ELR (cell line): ENCODE measurements around the gene ATXN2L.
"Not testable (repeated sequence)": the region's sequence is repeated elsewhere in the genome, so short reads cannot be mapped to it uniquely, and the experiment has no call there.

ENCODE experiments used
- DNase-seq: peaks from one replicate; pipeline ENCODE4 v3.0.0-alpha.2; 2015; ENCODE audit warnings: low read depth

The ATXN2L gene

DNA sequence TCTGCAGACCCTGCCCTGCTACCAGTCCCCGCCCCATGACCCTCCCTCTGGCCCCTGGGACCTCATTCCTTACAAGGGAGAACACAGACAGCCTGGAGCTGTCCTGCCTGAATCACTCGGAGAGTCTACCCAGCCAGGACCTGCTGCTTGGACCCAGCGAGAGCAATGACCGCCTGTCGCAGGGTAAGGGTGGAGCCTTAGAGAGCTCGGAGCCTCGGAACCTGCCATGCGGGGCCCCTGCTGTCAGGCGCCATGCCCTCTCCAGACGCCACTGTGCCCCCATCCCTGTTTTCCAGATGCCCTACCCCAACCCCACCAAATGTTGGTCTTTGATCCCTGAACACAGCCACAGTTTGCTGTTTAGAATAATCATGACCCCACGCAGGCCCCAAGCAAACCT, 46.4 kb downstream of the ATXN2L start:
- no peak for DNase-seq

DNA sequence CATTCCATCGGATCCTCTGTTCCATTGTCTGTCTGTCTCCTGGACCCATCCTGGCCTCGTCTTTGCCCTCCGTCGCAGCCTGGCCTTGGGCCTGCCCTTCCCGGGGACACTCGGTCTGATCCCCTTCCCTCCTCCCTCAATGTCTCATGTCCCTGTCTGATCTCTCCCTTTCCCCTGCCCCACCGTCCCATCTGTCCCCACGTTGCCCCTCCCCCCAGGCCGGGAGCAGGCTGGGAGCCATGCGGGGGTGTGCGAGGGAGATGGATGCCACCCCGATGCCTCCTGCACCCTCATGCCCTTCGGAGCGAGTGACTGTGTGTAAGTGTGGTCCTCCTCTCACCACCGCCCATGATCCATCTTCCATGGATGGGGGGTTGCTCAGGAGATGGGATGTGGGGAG, 50.2 kb downstream of the ATXN2L start:
- DNase-seq = no peak

DNA sequence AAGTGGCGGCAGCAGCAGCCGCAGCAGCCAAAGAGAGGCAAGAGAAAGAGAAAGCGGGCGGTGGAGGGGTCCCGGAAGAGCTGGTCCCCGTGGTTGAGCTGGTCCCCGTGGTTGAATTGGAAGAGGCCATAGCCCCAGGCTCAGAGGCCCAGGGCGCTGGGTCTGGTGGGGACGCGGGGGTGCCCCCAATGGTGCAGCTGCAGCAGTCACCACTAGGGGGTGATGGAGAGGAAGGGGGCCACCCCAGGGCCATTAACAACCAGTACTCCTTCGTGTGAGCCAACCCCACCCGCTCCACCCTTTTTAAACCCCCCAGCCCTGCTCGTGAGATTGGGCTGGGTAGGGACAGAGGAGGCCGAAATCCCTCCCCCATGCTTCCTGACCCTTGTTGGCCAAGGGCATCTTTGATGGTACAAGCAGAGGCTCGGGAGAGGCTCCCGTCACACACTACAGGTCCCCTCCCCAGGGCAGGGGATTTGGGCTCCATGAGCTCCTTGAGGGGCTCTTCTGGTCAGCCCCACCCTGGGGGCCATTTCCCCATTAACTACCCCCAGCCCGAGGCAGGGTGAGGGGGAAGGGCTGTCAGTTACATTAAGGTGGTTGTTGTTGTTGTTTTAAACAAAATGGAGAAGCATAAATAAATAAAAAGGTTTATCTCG, 50.9 kb downstream of the ATXN2L start:
- peak; percentile 33 for DNase-seq

DNA sequence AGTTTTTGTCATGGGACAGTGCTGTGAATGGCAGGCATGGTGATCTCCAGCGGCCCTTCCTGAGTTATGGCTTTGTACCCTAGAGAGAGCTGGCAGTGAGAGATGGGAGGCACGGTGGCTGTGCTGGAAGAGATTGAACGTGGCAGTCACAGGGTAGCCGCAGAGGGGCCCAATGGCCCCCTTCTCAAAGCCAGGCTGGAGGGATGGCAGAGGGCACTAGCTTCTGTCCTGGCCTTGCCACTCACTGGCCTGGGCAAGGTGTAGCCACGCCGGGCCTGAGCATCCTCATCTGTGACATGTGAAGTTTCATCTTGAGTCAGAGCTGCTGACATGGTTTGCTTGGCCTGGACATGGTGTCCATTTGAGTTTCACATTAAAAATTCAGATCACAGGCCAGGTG, 51.6 kb downstream of the ATXN2L start:
- DNase-seq = no peak

DNA sequence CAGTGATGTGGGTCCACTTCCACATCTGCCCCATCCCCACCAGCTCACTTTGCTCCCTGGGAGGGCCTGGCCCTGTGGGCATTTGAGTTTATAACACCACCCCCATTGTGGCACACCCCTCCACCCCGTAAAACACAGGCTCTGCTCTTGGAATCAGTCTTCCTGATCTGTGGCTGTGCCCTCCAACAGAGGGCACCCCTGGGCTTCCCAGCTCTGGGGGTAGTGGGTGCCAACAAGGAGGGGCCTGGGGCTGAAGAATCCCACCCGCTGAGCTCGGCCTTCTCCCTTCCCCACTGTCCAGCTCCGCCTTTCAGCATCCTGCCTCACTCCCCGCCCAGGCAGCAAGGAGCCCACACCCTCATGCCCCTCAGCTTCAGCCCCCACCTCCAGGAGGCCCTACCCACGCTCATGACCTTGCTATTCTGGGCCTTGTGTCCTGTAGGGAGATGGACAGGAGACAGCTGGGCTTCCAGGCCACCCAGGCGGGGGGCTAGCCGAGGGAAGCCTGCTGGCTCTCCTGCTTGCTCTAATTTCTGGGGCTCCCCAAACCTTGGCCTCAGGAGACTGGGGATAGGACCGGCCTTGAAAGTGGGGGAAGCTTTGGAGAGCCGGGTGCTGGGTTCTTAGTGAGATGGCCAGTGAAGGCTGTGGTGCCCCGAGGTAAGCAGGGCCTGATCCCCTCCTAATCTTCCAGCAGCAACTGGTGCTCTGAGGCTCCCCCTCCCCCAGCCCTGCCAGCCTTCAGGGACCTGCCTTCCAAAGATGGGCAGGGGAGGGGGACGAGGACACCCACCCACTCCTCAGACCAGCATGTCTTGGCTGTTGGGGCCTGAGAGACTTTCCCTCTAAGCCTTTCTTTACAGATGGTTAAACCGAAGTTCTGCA, 52.6 kb downstream of the ATXN2L start:
- no peak for DNase-seq

DNA sequence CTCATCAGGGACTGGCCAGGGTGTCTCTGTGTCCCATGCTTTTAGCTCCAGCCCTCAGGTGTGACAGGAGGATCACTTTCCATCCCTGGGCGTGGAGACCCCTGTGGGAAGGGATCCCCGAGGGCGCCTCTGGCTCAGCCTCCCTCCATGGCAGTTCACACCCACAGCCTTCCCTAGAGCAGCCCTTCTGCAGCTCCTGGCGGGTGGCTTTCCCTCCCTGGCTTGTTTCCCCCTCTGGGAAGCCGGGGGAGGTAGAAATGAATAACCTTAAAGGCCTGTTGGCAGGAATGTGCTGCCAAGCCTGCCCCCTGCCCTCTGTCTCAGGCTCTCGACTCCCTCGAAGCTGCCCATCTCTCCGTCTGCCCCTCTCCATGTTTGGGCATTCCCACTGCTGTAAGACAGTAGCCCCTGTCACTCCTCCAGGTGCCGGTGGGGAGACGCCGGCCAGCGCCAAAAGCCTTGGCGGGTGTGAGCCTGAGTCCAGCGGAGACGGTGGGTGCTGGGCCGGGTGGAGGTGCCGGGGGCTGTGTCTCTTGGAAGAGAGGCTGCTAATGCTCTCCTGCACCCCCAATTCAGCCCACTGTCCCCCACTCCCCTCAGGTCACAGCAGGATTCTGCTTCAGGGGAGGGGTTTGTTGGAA, 53.3 kb downstream of the ATXN2L start:
- DNase-seq = no peak

DNA sequence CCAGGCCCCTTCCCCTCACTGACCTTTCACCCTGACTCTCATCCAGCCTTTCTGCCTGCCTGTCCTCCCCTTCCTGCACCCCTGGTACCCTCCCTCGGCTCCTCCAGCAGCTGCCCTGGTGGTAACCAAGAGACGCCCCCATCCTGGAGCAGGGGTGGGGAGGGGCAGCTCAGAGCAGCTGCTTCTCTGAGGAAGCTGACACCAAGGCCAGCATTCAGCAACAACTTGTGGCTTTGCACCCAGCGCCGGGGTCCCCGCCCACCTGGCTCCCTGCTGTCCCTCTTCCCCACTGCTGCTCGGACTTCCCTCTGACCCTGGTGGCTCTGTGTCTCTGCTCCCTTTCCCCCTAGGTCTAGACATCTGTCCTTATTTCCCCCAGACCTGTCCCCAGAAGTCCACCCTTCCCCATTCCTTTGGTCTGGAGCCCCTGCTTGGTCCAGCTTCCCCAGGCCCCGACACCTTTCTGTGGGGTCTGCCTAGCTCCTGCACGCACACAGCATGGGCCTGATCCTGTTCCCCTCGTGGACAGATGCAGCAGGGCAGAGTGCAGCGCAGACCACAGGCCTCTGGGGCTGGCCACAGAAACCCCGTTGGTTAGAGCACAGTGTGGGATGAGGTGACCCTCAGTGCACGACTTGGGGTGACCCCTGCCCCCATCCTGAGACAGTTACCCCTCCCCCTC, 54.3 kb downstream of the ATXN2L start:
- DNase-seq = no peak

DNA sequence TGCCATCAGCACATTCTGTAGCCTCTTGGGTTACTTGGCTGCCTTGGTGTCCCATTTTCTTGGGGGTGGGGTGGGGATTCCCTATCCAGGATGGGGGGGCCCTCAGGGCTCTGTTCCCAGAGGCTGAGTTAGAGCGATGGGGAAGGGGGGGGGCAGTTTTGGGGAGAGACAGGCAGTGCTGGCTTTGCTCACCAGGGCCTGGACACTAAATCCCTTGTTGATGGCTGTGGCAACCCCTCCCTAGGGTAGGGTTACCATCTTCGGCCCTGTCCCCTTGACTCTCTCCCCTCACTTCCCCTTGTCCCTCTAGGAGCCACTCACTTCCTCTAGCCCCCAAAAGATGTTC, 54.8 kb downstream of the ATXN2L start:
- no peak for DNase-seq

DNA sequence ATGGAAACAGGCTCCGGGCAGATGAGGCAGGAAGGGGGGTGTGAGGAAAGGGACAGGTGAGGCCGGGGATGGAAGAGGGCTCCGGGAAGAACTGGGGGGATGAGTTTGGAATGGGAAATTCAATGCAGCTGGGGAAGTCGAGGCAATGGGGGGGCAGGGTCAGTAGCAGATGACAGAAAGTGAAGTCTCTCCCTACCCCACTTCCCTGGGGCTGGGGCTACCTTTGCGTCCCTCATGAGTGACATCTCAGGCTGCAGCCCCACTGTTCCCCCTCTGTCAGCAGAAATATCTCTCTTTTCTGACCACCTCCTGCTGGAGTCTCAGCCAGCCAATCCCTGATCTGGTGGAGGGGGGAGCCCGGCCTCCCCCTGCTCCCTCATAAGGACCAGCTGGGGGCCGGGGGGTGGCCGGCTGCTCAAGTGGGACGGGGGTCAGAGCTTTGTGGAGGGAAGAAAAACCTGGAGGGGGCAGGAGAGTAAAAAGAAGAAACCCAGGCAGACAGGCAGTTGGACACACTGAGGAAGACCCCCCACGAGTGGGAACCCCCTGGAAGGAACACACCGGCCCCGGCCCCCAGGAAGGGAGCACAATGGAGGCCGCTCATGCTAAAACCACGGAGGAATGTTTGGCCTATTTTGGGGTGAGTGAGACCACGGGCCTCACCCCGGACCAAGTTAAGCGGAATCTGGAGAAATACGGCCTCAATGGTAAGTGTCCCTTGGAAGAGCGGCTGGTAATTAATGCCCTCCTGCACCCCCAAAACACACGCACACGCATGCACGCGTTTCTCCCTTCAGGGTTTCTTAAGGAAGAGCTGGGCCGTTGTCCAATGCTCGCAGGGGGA, 55.5 kb downstream of the ATXN2L start, which contains the start of gene ATP2A1:
Gene ATP2A1 (plus strand): TSS at position 406 of the 844 bp plus-strand sequence. CDS start 184 bp downstream, at position 590.
- DNase-seq = no peak

DNA sequence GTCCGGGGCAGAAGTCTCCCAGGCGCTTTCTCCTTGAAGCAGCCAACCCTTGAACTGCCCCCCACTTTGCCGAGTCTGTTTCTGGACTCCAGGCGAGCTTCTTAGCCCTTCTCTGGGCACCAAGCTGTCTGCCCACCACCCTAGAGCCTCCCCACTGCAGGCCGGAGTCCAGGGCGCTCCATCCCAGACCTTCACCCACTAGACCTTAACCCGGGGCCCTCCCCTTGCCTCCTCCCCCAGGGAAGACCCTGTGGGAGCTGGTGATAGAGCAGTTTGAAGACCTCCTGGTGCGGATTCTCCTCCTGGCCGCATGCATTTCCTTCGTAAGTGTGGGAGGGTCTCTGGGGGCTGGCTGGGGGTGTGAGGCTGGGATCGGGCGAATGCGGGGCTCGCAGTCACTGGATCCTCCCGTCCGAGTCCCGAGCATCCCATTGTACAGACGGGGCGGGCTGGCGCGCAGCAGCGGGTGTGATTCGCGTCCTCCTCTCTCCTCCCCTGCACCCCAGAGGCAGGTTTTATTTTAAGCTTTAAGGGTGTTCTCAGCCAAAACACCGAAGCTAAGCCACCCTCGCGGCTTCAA, 56.6 kb downstream of the ATXN2L start:
- no peak for DNase-seq

DNA sequence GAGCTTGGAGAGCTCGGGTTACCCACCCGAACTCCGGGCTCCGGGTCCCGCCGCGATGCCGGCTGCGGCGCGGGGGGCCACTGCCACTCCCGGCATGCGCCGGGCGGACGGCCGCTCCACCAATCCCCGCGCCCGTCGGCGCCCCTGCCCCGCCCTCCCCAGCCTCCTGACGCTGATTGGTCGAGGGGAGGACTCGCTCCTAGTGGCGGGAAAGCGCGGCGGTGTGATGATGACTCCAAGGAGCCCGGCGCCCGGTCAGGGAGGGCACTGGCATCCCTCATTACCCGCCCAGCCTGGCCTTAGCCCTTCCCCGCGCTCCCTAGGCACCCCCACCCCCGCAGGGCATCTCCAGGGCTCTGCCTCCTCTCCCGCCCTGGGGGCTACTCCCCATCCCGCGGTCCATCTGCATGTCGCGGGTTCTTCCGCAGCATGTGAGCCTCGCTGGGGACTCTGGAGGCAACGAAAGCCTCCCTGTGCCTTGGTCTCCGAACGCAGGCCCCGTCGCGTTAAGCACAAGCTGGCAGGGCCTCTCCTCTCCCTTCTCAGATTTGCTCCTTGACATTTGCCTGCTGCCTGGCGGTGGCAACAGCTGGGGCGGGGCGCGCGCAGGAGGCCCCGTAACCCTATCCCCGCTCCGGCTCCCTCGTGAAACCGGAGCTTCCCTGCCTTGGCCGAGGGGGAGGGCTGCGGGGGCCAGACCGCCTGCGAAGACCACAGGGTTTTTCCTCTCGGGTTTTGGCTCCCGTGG, 57.2 kb downstream of the ATXN2L start:
- peak; percentile 87 for DNase-seq

DNA sequence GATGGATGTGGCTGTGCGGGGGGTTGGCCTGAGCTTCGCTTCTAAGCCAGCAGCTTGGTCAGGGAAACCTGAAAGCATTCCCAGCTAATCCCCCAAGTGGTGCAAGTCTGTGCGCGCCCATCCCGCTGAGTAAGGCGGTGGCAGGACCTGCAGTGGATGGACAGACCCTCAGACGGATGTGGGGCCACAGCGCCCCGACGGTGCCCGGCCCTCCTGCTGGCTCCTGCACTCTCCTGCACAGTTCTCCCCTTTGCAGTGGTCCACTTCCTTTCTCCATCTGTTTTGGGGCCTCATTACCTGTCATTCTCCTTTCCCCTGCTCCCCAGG, 57.8 kb downstream of the ATXN2L start:
- DNase-seq = no peak

DNA sequence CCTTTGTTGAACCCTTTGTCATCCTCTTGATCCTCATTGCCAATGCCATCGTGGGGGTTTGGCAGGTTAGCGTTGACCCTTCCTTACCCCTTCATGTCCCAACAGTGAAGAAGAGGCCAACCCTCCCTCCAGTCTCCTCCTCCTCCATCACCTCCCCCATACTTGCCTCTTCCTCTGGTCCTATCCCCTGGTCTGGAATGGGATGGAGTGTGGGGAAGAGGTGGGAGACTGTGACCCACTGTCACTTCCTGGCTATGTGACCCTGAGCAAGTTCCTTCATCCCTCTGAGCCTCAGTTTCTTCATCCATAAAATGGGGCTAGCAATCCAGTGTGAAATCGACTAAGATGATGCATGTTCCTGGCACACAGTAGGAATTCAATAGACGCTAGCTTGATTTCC, 58.2 kb downstream of the ATXN2L start:
- DNase-seq = no peak

DNA sequence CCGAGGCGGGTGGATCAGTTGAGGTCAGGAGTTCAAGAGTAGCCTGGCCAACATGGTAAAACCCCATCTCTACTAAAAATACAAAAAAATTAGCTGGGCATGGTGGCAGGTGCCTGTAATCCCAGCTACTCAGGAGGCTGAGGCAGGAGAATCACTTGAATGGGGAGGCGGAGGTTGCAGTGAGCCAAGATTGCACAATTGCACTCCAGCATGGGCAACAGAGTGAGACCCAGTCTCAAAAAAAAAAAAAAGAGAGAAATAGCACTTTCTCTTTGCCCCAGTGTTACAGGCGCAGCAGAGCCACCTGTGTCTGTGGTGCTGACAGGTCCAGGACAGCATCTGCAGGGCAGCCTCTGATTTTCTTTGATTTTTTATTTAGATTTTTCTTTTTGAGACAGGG, 58.8 kb downstream of the ATXN2L start:
- not testable (repeated sequence) for DNase-seq

DNA sequence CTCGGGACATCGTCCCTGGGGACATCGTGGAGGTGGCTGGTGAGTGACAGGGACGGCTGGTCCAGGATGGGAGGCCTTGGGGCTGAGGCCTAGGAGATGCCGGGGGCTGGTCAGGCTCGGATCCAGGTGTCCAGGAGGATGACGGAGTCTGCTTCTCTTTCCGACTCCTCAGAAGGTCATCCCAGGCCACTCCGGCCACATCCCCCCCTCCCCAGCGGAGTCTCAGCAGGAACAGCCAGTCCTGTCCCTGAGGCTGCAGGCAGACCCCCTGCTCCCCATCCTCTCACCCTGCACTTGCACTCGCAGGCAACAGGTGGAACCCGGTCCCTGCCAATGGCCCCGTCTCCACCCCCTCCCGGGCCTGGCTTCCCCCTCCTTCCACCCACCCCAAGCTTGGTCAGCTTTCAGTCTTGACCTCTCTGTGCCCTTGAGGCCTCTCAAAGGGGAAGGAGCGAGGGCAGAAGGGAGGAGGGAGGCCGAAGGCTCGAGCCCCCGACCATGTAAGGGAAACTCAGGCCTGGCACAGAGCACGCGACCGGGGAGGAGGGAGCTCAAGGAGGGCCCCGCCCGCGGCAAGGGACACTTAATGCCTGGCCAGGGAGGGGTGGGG, 59.9 kb downstream of the ATXN2L start:
- DNase-seq = no peak

DNA sequence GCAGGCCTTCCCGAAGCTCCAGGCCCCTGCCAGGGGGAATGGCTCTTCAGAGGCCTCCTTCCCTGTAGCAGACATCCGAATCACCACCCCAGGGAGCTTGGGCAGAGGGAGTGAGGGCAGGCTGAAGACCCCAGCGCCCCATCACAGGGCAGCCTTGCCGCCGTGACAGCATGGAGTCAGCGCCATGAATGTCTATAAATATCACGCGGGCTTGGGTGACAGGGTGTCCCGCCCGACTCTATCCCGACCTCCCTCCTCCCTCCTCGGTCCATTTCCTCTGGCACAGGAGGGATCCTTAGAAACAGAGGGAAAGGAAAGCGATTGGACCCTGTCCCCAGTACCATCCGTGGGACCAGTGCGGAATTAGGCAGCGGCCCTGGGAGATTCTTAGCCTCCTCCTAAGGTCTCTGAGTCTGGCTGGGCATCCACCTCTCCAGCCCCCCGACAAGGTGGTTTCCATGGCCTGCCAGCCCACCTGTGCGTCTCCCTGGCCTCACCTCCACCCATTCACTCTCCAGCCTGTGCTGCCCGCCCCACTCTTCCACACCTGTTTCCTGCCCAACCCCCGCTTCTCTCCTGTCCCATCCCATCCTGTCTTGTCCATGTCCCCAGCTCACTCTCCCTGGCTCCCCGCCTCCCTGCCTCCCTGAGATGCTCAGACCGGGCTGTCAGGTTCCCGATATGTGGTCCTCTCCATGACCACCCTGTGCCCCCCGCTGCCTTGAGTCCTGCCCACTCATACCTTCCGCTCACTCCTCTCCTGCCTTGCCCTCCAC, 60.6 kb downstream of the ATXN2L start:
- DNase-seq = no peak

DNA sequence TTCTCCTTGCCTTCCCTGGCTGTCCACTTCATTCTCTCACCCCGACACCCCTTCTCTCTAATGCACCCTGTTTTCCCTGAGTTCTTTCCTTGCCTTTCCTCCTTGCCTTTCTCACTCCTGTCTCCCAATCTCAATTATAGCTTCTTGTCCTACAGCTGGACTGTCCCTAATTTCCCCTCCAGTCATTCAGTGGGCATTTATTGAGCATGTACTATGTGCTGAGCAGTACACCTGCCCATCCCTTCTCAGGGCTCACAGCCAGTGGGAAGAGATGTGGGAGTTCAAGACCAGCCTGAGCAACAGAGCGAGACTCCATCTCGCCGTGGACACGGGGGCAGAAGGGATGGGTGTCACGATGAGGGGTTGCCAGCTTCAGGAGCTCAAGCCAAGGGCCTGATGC, 61.2 kb downstream of the ATXN2L start:
- no peak for DNase-seq
